ENCODE data around the gene TMEM151B. TPM values are rescaled to one million over a fixed set of nuclear protein-coding genes. Genes with fewer than 3 reads are reported as not detected.
A peak's percentile ranks its signal among the peaks of the same experiment; 100 is the strongest.

Gene TMEM151B
- total RNA-seq, 1 donor from 2014 or later = 0.05 TPM

DNA sequence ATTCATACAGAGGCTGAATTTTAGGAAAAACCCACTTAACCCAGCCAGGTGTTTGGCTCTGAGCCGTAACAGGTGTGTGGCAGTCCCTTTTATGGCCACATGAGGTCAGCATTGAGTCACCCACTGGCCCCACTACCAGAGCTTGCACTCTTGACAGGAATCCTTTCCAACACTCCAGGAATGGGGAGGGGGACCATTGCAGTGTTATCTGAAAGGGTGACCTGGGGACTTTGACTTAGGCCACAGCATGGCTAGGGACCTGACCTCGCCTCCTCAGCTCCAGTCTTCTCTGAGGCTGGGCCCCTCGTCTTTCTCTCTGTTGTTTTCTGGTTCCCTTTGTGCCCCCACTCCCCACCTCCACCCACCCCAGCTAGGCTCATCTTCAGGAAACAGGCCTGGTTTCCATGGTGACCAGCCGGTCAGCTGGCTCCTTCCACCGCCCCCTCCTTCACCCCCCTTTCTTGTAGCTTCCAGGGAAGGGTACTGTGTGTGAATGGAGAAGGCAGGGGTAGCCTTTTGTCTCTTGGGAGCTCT, 2.1 kb upstream of the TMEM151B start:
- H3K27ac Mint-ChIP-seq (ENCODE audit: unreplicated experiment) = no peak overlapping the region
- no peak overlapping the region for H3K4me3 Mint-ChIP-seq (ENCODE audit: unreplicated experiment)
- DNase-seq (ENCODE audit: low spot score) = peak; percentile 25
- no peaks in the 10 kb centered on the region for H3K9me3 Mint-ChIP-seq (ENCODE audit: low read depth)
- H3K36me3 Mint-ChIP-seq (ENCODE audit: low read depth) = no peaks in the 10 kb centered on the region
- TF ChIP-seq, protein P1, sequence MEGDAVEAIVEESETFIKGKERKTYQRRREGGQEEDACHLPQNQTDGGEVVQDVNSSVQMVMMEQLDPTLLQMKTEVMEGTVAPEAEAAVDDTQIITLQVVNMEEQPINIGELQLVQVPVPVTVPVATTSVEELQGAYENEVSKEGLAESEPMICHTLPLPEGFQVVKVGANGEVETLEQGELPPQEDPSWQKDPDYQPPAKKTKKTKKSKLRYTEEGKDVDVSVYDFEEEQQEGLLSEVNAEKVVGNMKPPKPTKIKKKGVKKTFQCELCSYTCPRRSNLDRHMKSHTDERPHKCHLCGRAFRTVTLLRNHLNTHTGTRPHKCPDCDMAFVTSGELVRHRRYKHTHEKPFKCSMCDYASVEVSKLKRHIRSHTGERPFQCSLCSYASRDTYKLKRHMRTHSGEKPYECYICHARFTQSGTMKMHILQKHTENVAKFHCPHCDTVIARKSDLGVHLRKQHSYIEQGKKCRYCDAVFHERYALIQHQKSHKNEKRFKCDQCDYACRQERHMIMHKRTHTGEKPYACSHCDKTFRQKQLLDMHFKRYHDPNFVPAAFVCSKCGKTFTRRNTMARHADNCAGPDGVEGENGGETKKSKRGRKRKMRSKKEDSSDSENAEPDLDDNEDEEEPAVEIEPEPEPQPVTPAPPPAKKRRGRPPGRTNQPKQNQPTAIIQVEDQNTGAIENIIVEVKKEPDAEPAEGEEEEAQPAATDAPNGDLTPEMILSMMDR (IDR thresholded peaks at IDR 0.05) = peak; percentile 94
- H3K4me1 Mint-ChIP-seq (ENCODE audit: low read depth) = peaks cover 28% of the 10 kb centered on the region
- H3K27me3 Mint-ChIP-seq (ENCODE audit: low read depth) = peaks cover 30% of the 10 kb centered on the region

DNA sequence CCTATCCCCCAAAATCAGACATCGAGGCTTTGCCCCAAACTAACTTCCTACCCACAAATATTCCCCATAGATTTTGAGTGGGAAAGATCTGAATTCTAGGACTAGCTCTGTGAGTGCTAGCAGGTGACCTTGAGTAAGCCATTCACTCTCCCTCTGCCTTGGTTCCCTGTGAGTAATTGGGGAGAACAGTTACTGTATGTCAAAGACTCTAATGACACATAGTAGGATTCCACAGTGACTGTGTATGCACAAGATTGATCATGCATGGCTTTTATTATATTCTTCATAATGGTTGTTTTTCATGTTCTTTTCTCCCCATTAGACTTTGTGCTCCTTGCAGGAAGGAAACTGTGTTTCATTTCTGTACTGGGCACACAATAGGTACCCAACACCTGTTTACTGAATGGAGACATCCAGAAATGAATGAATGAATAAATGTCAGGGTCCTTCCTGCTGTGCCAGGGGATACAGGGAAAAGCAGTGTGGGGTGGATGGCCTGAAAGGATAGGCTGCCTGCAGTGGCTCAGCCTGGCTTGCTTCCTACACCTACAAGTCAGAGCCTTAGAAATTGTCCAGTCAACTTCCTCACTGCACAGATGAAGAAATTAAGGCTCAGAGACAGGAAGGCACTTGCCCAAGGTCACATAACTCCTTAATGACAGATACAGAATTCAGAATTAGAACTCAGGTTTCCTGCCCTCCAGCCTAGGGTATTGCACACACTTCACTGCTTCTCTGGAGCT, 901 bp upstream of the TMEM151B start:
- H3K36me3 Mint-ChIP-seq (ENCODE audit: low read depth) = no peaks in the 10 kb centered on the region
- H3K4me3 Mint-ChIP-seq (ENCODE audit: unreplicated experiment) = peak overlapping the region; percentile 58
- peaks cover 16% of the 10 kb centered on the region for H3K4me1 Mint-ChIP-seq (ENCODE audit: low read depth)
- no peak overlapping the region for H3K27ac Mint-ChIP-seq (ENCODE audit: unreplicated experiment)
- no peaks in the 10 kb centered on the region for H3K9me3 Mint-ChIP-seq (ENCODE audit: low read depth)
- peaks cover 37% of the 10 kb centered on the region for H3K27me3 Mint-ChIP-seq (ENCODE audit: low read depth)
- TF ChIP-seq, protein P1 (IDR thresholded peaks at IDR 0.05) = no peak
- DNase-seq (ENCODE audit: low spot score) = no peak

DNA sequence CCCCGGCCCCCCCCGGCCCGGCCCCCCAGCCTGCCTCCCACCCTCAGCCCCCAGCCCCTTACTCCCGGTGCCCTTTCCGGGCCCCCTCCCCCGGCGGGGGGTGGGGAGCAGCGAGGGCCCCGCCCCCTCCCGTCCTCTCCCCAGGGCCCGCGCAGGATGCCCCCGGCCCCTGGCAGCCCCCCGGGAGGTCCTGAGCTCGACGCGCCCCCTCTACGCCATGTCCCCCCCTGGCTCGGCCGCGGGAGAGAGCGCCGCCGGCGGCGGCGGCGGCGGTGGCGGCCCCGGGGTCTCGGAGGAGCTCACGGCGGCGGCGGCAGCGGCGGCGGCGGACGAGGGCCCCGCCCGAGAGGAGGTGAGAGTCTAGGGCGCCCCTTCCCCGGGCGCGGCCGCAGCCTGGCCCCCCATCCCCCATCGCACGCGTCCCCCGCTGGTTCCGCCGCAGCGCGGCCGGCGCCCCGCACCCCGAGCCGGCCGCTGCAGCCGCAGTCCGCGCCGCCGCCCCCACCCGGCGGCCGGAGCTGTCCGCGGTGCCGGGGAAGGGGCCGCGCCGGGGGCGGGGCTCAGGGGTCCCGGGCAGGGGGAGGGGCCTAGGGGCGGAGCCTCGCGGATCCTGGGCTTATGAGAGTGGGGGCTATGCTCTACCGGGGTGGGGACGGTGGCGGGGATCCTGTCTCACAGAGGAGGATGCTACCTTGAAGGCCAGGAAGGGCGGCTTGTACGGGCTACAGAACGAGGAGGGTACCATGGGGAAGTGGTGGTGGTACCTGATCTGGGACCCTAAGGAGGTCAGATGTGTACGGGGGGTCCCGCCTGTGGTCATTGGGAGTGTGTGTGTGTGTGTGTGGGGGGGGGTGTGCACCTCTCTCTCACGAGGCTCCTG, 516 bp downstream of the TMEM151B start:
- peaks cover 4% of the 10 kb centered on the region for H3K4me1 Mint-ChIP-seq (ENCODE audit: low read depth)
- peak overlapping the region; percentile 45 for H3K4me3 Mint-ChIP-seq (ENCODE audit: unreplicated experiment)
- H3K9me3 Mint-ChIP-seq (ENCODE audit: low read depth) = no peaks in the 10 kb centered on the region
- no peak for DNase-seq (ENCODE audit: low spot score)
- H3K36me3 Mint-ChIP-seq (ENCODE audit: low read depth) = no peaks in the 10 kb centered on the region
- peaks cover 38% of the 10 kb centered on the region for H3K27me3 Mint-ChIP-seq (ENCODE audit: low read depth)
- TF ChIP-seq, protein P1 (IDR thresholded peaks at IDR 0.05) = no peak
- H3K27ac Mint-ChIP-seq (ENCODE audit: unreplicated experiment) = no peak overlapping the region

DNA sequence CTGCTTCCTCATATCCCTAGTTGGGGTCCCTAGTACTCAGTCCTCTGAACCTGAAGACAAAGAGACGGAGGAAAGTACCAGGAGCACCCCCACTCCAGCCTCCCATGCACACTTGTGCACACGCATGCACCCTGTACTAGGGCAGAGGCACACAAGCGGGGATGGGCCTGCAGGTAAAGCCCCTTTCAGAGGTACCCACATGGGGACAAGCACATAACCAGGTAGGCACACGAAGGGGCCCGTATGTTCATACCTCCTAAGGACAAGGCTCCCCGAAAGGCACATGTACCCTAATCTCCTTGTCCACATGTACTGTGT, 1.1 kb downstream of the TMEM151B start:
- H3K4me3 Mint-ChIP-seq (ENCODE audit: unreplicated experiment) = peak overlapping the region; percentile 45
- H3K9me3 Mint-ChIP-seq (ENCODE audit: low read depth) = no peaks in the 10 kb centered on the region
- TF ChIP-seq, protein P1 (IDR thresholded peaks at IDR 0.05) = no peak
- H3K27me3 Mint-ChIP-seq (ENCODE audit: low read depth) = peaks cover 38% of the 10 kb centered on the region
- no peak for DNase-seq (ENCODE audit: low spot score)
- peak overlapping the region; percentile 41 for H3K27ac Mint-ChIP-seq (ENCODE audit: unreplicated experiment)
- H3K36me3 Mint-ChIP-seq (ENCODE audit: low read depth) = no peaks in the 10 kb centered on the region
- H3K4me1 Mint-ChIP-seq (ENCODE audit: low read depth) = peaks cover 4% of the 10 kb centered on the region

DNA sequence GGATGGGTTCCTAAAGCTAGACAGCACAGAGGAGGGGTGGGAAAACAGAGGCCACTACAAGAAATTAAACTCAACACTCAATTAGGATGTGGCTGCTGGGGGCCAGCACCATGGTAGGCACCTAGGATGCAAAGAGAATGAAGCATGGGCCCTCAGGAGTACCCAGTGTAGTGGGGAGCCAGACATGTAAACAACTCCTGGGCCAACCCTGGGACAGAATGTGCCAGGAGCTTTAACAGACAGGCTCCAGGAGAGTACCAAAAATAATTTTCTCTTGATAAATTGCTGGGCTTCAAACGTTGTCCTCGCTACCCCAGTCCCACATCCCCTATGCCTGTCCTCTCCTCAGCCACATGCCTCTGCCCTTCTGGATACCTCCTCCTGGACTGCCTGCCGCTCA, 1.7 kb downstream of the TMEM151B start:
- Mint-ChIP-seq H3K27ac (ENCODE audit: unreplicated experiment) (no peak overlapping the region), H3K36me3 (ENCODE audit: low read depth) (no peaks in the 10 kb centered on the region), H3K4me3 (ENCODE audit: unreplicated experiment) (no peak overlapping the region), H3K27me3 (ENCODE audit: low read depth) (peaks cover 38% of the 10 kb centered on the region), H3K9me3 (ENCODE audit: low read depth) (no peaks in the 10 kb centered on the region), H3K4me1 (ENCODE audit: low read depth) (peaks cover 4% of the 10 kb centered on the region)
- no peak for DNase-seq (ENCODE audit: low spot score)
- TF ChIP-seq, protein P1 (IDR thresholded peaks at IDR 0.05) = no peak

All from chondrocyte (in vitro differentiated cells).